ENCODE data around the gene CYP2F1.

DNA sequence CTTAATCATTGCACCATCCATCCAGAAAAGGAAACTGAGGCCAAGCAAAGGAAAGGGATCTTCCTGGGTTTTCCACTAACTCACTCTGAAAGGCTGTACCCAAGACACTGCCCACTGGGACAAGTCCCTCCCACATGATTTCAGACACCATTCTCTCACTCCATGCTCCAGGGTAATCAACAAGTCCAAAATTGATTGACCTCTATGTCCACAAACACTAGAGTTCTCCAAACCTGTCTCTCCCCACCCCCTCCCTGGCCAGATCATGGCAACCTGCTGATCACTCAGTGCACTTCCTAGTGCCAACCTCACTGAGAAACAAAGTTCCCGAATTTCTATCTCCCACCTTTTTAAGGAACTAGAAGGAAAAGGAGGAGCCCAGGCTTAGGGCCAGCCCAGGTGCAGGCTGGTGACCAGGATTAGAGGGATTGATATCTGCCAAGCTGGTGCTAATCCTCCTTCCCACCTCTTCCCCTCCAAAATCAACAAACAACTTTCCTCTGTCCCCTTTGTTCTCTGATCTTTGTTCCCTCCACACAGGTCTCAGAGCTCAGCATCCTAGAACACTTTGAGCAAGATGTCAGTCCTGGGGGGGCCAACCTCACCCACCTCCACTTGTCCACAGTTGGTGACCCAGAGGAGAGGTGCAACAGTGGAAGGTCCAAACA lies 28.4 kb upstream of the CYP2F1 start:
- TF ChIP-seq TAF1 (IDR thresholded peaks at IDR 0.05; ENCODE audit: low read depth), result no peak
- TF ChIP-seq EP300 (IDR thresholded peaks at IDR 0.05; ENCODE audit: borderline replicate concordance), result no peak
